Measurements from ENCODE around the gene RMC1.

DNA sequence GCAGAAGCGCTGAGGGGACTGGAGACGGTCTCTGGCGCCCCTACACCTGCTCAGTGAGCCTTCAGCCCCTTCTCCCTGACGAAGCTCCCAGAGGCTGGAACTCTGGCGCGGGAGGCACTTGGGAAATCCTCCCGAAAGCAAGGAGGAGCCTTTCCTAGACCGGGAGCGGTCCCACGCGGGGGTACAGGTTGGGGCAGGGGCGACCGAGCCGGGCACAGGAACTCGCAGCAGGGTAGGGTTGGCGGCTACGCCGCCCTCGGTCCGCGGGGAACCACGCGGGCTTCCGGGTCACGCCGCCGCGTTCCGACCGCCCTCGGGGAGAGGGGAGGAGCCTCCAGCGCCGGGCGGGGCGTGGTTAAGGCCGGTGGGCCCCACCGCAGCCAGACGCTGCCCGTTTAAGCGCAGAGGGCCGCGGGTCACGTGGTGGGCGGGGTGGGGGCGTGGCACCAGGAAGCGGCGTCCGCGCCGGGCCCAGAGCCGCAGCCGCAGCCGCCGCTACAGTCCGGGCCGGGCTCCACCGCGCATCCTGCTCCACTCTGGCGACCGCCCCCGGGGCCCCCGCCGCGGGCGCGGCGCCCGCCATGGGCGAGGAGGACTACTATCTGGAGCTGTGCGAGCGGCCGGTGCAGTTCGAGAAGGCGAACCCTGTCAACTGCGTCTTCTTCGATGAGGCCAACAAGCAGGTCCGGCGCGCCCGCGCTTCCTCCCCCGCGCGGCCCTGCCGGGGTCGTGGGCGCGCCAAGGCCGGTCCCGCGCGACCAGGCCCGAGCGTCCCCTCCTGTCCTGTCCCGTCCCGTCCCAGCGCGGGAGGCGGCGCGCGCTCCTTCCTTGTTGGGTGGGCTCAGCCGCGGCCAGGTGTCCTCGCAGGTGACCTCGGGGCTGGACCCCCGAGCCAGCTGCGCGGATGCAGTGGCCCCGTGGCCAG is at the start of gene RMC1:
- TF ChIP-seq, protein P1, sequence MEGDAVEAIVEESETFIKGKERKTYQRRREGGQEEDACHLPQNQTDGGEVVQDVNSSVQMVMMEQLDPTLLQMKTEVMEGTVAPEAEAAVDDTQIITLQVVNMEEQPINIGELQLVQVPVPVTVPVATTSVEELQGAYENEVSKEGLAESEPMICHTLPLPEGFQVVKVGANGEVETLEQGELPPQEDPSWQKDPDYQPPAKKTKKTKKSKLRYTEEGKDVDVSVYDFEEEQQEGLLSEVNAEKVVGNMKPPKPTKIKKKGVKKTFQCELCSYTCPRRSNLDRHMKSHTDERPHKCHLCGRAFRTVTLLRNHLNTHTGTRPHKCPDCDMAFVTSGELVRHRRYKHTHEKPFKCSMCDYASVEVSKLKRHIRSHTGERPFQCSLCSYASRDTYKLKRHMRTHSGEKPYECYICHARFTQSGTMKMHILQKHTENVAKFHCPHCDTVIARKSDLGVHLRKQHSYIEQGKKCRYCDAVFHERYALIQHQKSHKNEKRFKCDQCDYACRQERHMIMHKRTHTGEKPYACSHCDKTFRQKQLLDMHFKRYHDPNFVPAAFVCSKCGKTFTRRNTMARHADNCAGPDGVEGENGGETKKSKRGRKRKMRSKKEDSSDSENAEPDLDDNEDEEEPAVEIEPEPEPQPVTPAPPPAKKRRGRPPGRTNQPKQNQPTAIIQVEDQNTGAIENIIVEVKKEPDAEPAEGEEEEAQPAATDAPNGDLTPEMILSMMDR (IDR thresholded peaks at IDR 0.05): peak in 1 of 5 experiments; percentile 29
- peak; percentile 95 for TF ChIP-seq POLR2A (IDR thresholded peaks at IDR 0.05)
- peak; percentile 56 to 93 (median 88) for TF ChIP-seq POLR2AphosphoS5 (IDR thresholded peaks at IDR 0.05)
- no peak for TF ChIP-seq EP300 (IDR thresholded peaks at IDR 0.05; ENCODE audit: low read depth)

All from transverse colon (tissue), 4 donors.